ENCODE results near the gene DPP6.

DNA sequence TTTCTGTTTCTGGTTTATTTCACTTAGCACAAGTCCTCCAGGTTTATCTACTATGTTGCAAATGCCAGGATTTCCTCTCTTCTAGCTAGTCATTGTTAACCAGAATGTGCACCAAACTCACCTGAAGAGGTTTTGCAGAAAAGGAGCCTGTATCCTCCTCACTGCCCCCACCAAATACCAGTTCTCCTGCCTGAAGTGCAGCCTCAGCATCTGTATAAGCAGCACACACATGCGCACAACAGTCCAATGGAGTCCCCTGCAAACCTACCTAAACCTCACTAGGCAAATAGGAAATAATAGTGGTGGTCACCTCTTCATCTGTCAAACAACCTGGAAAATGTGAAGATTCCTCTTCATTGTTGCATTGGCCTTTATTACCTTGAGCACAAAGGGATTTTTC lies 712.9 kb downstream of the DPP6 start:
- TF ChIP-seq, protein P1, sequence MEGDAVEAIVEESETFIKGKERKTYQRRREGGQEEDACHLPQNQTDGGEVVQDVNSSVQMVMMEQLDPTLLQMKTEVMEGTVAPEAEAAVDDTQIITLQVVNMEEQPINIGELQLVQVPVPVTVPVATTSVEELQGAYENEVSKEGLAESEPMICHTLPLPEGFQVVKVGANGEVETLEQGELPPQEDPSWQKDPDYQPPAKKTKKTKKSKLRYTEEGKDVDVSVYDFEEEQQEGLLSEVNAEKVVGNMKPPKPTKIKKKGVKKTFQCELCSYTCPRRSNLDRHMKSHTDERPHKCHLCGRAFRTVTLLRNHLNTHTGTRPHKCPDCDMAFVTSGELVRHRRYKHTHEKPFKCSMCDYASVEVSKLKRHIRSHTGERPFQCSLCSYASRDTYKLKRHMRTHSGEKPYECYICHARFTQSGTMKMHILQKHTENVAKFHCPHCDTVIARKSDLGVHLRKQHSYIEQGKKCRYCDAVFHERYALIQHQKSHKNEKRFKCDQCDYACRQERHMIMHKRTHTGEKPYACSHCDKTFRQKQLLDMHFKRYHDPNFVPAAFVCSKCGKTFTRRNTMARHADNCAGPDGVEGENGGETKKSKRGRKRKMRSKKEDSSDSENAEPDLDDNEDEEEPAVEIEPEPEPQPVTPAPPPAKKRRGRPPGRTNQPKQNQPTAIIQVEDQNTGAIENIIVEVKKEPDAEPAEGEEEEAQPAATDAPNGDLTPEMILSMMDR (conservative IDR thresholded peaks at IDR 0.05 in 1 of 2, IDR thresholded peaks at IDR 0.05 in 1 of 2; ENCODE audit: extremely low read depth in 1 of 2, insufficient read depth in 1 of 2, low read depth in 1 of 2, low read length in 2 of 2), result no peak
- no peak for TF ChIP-seq EZH2 (IDR thresholded peaks at IDR 0.05; ENCODE audit: borderline replicate concordance, low read length)
